Measurements from ENCODE around the gene ARL4D.

The ARL4D gene

DNA sequence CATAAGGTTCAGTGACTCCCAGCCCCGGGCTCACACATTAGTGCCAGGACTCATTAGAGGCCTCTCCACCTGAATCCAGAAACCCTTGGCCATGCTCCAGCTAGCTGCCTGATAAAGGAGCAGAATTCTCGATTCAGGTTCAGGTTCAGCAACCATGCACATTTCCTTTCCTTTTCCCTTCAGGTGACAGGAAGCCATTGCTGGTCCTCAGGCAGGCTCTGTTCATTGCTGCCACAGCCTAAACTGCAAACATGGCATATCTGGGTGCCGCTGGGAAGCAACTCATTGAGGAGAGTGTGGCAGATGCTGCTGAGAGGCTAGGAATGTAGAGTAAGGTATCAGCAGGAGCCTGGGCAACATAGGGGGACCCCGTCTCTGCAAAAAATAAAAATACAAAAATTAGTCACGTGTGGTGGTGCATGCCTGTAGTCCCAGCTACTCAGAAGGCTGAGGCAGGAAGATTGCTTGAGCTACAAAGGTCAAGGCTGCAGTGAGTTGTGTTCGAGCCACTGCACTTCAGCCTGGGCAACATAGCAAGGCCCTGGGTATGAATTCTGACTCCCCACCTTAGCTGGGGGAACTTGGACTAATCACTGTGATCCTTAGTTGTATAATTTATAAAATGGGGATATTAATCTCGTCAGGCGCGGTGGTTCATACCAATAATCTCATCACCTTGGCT lies 28.7 kb downstream of the ARL4D start:
- no peak for DNase-seq (ENCODE audit: low read depth)

- DNase-seq (ENCODE audit: low read depth) = no peak
Observed at GRCh38 chr17:43428524-43428923, 29.7 kb downstream of the ARL4D start.

DNA sequence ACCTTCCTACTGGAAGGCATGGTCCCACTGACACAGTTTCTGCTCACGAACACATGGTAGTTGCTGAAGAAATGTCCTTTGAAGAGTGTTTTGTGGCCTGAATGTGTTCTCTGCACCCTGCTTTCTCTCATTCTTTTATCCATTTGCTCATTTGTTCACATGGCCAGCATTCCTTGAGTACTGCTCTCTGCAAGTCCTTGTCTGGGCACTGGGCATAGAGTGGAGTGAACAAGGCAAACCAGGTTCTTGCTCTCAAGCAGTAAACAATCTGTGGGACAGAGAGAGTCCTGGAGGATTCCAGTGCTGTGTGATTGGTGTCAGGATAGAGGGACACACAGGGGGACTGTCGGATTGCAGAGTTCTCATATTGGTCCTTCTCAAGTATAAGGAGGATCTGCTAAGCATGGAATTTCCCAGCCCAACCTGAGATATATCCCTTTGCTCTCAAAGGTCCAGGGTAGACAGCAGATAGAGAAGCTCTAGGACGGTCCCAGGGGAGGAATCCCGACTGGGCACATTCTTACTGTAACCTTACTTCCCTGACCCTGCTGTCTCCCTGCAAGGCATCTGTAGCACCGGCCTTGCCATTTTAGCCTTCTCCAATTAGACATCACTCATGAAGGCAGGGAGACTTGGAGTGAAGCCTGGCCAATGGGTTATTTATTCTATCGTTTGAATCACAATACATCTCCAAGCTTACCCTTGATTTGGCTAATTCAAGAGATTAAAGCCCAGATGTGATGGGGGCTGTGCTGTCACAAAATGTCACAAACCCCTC lies 32.3 kb downstream of the ARL4D start:
- no peak for DNase-seq (ENCODE audit: low read depth)

DNA sequence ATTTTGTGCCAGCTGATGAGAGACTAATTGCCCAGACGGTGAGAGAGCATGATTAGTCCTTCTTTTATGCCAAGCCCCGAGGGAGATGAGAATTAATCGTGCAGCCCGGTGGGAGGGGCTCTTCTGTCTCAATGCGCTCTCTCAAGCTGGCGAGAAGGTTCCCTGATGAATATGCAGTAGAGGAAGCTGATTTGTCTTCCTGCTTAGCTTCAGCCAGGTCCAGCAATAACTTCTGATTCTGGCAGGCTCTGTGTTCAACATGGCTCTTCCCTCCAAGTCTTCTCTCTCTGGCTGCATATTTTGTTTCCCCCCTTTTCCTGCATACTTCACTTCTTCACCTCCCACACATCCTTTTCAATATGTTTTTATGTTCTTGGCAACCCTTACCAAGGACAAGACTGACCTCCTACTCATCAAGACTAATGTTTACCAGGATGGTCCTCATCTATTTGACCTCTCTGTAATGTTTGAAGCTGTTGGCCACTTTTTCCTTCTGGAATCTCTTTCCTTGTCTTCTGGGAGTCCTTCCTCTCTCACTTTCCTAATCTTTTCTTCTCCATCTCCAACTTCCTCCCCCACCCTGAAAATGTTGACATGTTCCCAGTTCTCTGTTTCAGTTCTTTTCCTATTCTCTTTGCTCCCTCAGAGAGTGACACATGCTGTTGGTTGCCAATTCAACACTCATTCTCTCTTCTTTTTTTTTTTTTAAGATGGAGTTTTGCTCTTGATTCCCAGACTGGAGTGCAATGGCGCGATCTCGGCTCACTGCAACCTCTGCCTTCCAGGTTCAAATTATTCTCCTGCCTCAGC lies 33.1 kb downstream of the ARL4D start:
- DNase-seq (ENCODE audit: low read depth) = peak; percentile 85

DNA sequence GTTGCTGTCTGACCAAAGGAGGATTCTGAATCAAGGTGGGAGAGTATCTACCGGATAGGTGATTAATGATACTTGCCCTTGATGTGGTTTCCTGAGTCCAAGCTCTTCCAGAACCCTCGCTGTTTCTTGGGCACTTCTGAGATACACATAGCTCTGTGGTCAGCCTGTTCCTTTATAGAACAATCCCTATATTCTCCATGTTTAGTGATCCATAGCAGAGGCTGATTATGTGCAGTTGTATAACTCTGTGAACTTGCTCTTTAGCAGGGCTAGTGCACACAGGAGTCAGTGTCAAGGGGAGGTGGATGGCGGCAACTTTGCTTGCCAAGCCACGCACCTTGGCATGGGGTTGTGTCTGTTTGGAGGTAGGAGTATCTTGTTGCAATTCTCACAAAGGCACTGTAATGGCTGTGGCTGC lies 36.1 kb downstream of the ARL4D start:
- DNase-seq (ENCODE audit: low read depth) = peak; percentile 28

- DNase-seq (ENCODE audit: low read depth) = no peak
Observed at GRCh38 chr17:43437756-43438155, 39.0 kb downstream of the ARL4D start.

- DNase-seq (ENCODE audit: low read depth) = no peak
Observed at GRCh38 chr17:43438626-43439025, 39.8 kb downstream of the ARL4D start.

- no peak for DNase-seq (ENCODE audit: low read depth)
Observed at GRCh38 chr17:43439041-43439440, 40.2 kb downstream of the ARL4D start.

- DNase-seq (ENCODE audit: low read depth) = peak; percentile 57
Observed at GRCh38 chr17:43442711-43443110, 43.9 kb downstream of the ARL4D start.

DNA sequence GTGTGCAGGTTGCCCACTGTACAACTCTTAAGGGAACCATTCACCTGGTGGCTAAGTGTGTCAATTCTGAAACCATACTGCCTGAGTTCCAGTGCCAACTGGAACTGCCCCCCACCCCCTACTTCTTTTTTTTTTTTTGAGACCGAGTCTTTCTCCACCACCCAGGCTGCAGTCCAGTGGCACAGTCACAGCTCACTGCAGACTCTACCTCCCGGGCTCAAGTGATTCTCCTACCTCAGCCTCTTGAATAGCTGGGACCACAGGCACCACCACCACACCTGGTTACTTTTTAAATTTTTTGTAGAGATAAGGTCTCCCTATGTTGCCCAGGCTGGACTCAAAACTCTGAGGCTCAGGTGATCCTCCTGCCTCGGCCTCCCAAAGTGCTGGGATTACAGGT lies 44.6 kb downstream of the ARL4D start:
- no peak for DNase-seq (ENCODE audit: low read depth)

DNA sequence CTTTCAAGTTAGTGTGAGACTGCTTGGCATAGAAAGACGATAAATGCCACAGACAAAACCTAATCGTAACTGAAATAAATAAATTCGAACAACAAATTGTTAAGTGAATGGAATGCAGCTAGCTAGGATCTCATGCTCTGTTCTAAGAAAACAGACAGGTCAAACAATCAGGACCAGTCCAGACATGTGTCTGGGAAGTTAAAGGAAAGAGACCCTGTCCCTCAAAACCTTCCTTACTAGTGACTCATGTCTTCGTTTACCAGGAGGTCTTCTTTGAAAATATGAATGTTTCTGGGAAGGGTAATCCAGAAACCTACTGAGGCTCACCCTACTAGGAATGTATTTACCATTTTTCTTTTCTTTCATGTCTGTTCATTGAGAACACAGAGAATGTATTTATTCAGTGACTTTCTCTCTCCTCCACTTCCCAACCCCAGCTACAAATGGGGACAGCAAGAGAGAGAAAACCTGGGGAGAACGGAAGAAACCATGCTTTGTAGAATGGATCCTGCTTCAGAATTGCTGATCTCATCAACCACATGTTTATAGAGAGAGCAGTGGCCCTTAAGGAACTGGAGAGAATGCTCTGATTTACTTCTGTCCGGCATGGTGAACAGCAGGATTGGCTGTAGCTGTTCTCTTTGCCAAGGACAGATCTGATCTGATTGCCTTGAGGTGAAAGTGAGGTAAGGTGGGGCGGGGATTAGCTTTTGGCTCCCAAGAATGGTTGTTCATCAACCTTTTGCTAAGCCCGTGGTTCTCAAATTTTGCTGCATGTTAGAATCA lies 45.6 kb downstream of the ARL4D start:
- no peak for DNase-seq (ENCODE audit: low read depth)

- DNase-seq (ENCODE audit: low read depth) = no peak
Observed at GRCh38 chr17:43445009-43445589, 46.3 kb downstream of the ARL4D start.

- no peak for DNase-seq (ENCODE audit: low read depth)
Observed at GRCh38 chr17:43446773-43447172, 48.0 kb downstream of the ARL4D start.

GRCh38 chr17:43448720-43449469 lies 50.1 kb downstream of the ARL4D start:
- DNase-seq (ENCODE audit: low read depth) = no peak

DNA sequence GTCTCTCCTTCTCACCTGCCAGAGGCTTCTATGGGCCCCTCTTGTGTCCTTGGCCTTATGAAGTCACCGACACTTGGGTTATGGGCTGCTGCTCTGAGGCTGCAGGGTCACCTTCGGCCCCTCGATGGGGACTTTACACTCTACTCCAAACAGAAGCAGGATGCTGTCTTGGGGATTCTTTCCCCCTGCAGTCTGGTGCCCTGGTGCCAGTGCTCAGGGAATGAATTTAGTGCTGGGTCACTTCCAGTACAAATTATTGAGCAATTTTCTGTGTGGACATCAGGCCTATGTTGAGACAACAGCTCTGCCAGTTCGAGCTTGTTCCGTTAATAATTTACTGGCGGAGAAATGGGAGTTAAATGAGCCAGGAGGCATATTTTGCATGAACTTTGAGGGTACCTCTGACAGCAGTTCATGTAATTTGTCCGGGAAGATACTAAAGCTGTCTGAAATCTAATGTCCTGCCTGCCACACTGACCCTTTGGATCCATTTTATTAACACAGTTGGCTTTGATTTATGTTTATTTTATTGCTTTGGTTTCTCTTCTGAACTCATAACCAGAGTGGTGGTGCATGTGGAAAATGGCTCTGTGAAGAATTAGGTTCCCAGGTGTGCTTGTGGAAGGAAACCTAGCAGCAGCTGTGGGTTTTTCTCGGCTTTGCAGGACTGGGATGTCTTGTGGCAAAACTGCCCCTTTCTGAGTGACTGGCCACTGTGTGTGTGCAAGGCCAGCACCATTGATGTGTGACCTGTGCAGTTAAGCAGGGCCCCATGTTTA lies 50.9 kb downstream of the ARL4D start:
- DNase-seq (ENCODE audit: low read depth) = peak; percentile 27

Data from amniotic epithelial cell (primary cell).